Measurements from ENCODE around the gene CIAO3.
A peak's percentile ranks its signal among the peaks of the same experiment; 100 is the strongest.

CIAO3 gene

DNA sequence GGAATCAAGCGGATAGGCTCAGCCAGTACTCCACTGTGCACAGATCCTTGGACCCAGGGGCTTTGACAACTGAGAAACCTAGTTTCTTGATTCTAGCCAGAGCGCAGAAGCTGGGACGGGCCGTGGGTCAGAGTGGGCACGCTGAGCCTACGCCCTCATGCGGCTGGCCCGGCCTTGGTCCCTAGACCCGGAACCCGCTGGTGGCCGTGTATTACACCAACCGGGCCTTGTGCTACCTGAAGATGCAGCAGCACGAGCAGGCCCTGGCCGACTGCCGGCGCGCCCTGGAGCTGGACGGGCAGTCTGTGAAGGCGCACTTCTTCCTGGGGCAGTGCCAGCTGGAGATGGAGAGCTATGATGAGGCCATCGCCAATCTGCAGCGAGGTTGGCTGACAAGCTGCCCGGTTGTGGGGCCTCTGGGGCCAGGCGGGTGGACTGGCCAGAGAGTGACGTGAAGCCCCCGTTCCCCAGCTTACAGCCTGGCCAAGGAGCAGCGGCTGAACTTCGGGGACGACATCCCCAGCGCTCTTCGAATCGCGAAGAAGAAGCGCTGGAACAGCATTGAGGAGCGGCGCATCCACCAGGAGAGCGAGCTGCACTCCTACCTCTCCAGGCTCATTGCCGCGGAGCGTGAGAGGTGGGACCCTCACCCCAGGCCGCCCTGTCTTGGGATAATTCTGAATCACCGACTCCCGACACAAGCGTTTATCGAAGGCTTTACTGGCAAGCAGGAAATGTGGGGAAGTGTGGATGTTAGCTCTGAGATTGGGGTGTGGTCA is 59.6 kb downstream of the CIAO3 start:
- H3K27me3 Mint-ChIP-seq, result peaks cover 10% of the 10 kb centered on the region
- ATAC-seq, result no peak
- no peaks in the 10 kb centered on the region for H3K9me3 Mint-ChIP-seq
- peaks cover 62% of the 10 kb centered on the region for H3K4me1 Mint-ChIP-seq
- DNase-seq, result no peak
- H3K27ac Mint-ChIP-seq, result no peak overlapping the region
- peak overlapping the region; percentile 85 to 90 for H3K4me3 Mint-ChIP-seq

DNA sequence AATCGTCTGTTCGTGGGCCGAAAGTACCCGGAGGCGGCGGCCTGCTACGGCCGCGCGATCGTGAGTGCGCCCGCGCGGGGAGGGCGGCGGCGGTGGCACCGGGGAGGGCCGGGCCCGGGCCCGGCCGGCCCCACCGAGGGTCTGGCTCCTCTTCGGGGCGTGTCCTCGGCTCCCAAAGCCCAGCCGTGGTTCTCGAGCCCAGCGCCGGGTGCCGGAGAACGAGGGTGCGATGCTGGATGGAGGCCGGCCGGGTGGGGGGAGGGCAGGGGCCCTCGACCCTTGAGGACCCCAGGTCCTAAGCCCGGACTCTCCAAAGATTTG is 60.2 kb downstream of the CIAO3 start:
- peak overlapping the region; percentile 85 to 90 for H3K4me3 Mint-ChIP-seq
- ATAC-seq (no peak), DNase-seq (no peak)
- no peaks in the 10 kb centered on the region for H3K9me3 Mint-ChIP-seq
- no peak overlapping the region for H3K27ac Mint-ChIP-seq
- peaks cover 10% of the 10 kb centered on the region for H3K27me3 Mint-ChIP-seq
- peaks cover 57% of the 10 kb centered on the region for H3K4me1 Mint-ChIP-seq

DNA sequence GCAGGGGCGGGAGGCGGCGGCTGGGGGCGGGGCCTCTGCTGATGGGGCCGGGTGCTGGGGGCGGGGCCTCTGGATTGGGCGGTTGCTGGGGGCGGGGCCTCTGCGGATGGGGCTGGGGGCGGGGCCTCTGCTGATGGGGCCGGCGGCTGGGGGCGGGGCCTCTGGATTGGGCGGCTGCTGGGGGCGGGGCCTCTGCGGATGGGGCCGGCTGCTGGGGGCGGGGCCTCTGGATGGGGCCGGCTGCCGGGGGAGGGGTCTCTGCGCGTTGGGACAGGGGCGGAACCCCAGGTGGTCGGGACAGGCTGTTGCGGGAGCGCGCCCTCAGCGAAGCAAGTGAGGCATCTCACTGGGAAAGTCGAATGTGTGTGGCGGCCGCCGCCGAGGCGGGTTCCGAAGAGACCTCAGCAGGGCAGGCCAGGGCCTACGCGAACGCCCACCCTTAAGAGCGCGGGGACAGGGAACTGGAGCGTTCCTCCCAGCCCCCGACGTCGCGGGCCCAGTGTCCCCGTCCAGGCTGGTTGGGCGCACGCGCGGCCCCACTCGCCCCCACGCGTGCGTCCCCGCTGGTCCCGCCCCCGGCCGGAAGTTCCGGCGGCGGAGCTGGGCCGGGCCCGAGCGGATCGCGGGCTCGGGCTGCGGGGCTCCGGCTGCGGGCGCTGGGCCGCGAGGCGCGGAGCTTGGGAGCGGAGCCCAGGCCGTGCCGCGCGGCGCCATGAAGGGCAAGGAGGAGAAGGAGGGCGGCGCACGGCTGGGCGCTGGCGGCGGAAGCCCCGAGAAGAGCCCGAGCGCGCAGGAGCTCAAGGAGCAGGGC is 60.8 kb downstream of the CIAO3 start, which contains the start of gene STUB1:
TSS of gene STUB1 (plus strand) at position 597 of the 811 bp plus-strand sequence. CDS start at position 713, 116 bp downstream.
- Mint-ChIP-seq H3K27ac (peak within 1 kb of the TSS in 1 of 2 donors; percentile 75), H3K4me3 (peak within 1 kb of the TSS; percentile 86 to 90), H3K9me3 (no peaks in the 10 kb centered on the region), H3K4me1 (peaks cover 56% of the 10 kb centered on the region), H3K27me3 (peaks cover 15% of the 10 kb centered on the region)
- DNase-seq (peak; percentile 89 to 91), ATAC-seq (peak; percentile 56)

All from stimulated activated naive CD8-positive, alpha-beta T cell treated with anti-CD3 and anti-CD28 coated beads, Interleukin-15, amount 100 ng/mL, for 72 hours (primary cell).